Measurements from ENCODE around the gene SUGCT.

GRCh38 chr7:40186586-40186985 is 51.8 kb downstream of the SUGCT start:
- TF ChIP-seq, protein P1, sequence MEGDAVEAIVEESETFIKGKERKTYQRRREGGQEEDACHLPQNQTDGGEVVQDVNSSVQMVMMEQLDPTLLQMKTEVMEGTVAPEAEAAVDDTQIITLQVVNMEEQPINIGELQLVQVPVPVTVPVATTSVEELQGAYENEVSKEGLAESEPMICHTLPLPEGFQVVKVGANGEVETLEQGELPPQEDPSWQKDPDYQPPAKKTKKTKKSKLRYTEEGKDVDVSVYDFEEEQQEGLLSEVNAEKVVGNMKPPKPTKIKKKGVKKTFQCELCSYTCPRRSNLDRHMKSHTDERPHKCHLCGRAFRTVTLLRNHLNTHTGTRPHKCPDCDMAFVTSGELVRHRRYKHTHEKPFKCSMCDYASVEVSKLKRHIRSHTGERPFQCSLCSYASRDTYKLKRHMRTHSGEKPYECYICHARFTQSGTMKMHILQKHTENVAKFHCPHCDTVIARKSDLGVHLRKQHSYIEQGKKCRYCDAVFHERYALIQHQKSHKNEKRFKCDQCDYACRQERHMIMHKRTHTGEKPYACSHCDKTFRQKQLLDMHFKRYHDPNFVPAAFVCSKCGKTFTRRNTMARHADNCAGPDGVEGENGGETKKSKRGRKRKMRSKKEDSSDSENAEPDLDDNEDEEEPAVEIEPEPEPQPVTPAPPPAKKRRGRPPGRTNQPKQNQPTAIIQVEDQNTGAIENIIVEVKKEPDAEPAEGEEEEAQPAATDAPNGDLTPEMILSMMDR (conservative IDR thresholded peaks at IDR 0.05; ENCODE audit: low read depth, low read length), result 0 out of 2 replicates have a peak, but pooled peaks have one; percentile 18
- TF ChIP-seq EZH2 (IDR thresholded peaks at IDR 0.05; ENCODE audit: borderline replicate concordance, low read depth, low read length, poor library complexity, severe bottlenecking), result no peak

Data from A673 (cell line).